K562 (cell line): ENCODE measurements around the gene CSNK1A1. TPM values are rescaled to one million over a fixed set of nuclear protein-coding genes. Genes with fewer than 3 reads are reported as not detected.
A peak's percentile ranks its signal among the peaks of the same experiment; 100 is the strongest.

Experiments used
- CBFA2T2 ChIP-seq: fragments of 450-650 bp; conservative IDR thresholded peaks from 2 replicates; pipeline ENCODE4 v1.6.1; 2017; ENCODE audit warnings: mild to moderate bottlenecking
- EP300 ChIP-seq: IDR thresholded peaks from 2 replicates; pipeline ENCODE4 v1.6.1; 2012; ENCODE audit warnings: low read length, improper control_type of control experiment
- GATAD2B ChIP-seq: fragments of 450-650 bp; IDR thresholded peaks from 2 replicates; pipeline ENCODE4 v1.6.1; 2017; ENCODE audit warnings: mild to moderate bottlenecking, borderline replicate concordance
- POLR3A ChIP-seq: IDR thresholded peaks from 2 replicates; pipeline ENCODE4 v1.6.1; 2011; ENCODE audit warnings: borderline replicate concordance, mild to moderate bottlenecking, moderate library complexity; ENCODE audit not compliant: insufficient read length, insufficient read depth; ENCODE audit errors: extremely low read depth
- PREB ChIP-seq: sonication (generic); formaldehyde crosslinking; IDR thresholded peaks from 2 replicates; pipeline ENCODE4 v1.8.1; 2023; ENCODE audit warnings: mild to moderate bottlenecking, missing genetic modification reagents
- REST ChIP-seq, 2 experiments: fragments of 450-650 bp; formaldehyde crosslinking in 1 of 2; IDR thresholded peaks; 2 replicates each; pipeline versions ENCODE4 v1.4.0 to v1.6.1; 2014 to 2020; ENCODE audit warnings: mild to moderate bottlenecking in 2 of 2, borderline replicate concordance in 1 of 2, low read depth in 1 of 2
- SETDB1 ChIP-seq: IDR thresholded peaks from one replicate; pipeline ENCODE4 v1.6.1; 2012; ENCODE audit warnings: low read length, control low read depth, inconsistent platforms
- SMAD1 ChIP-seq: fragments of 150-350 bp; IDR thresholded peaks from 2 replicates; pipeline ENCODE4 v1.6.1; 2014; ENCODE audit warnings: low read length, low read depth; ENCODE audit not compliant: partially characterized antibody
- TCF15 ChIP-seq: fragments of 250-450 bp; sonication (Bioruptor Pico); IDR thresholded peaks from 2 replicates; pipeline ENCODE4 v1.8.0; 2022; ENCODE audit warnings: moderate library complexity, mild to moderate bottlenecking, inconsistent platforms
- U2AF1 ChIP-seq: fragments of 200-400 bp; formaldehyde crosslinking; optimal IDR thresholded peaks from 2 replicates; pipeline ENCODE3; 2017; ENCODE audit warnings: mild to moderate bottlenecking, low read depth, low read length, moderate library complexity
- VEZF1 ChIP-seq: fragments of 200-800 bp; sonication (Bioruptor generic); IDR thresholded peaks from 2 replicates; pipeline ENCODE4 v1.6.1; 2017; ENCODE audit warnings: missing genetic modification characterization, missing compliant biosample characterization
- ZKSCAN1 ChIP-seq: fragments of 150-350 bp; IDR thresholded peaks from 2 replicates; pipeline ENCODE4 v1.6.1; 2016; ENCODE audit warnings: low read depth, low read length
- ZNF282 ChIP-seq: sonication (generic); formaldehyde crosslinking; IDR thresholded peaks from 2 replicates; pipeline ENCODE4 v1.8.1; 2023; ENCODE audit warnings: missing genetic modification reagents
- ZNF324 ChIP-seq: fragments of 250-450 bp; sonication (Bioruptor Pico); IDR thresholded peaks from 2 replicates; pipeline ENCODE4 v1.4.0; 2020; ENCODE audit warnings: mild to moderate bottlenecking
- ZNF41 ChIP-seq: fragments of 250-450 bp; sonication (Bioruptor Pico); conservative IDR thresholded peaks from 2 replicates; pipeline ENCODE4 v1.4.0; 2020; ENCODE audit warnings: mild to moderate bottlenecking
- ZNF57 ChIP-seq: fragments of 450-650 bp; formaldehyde crosslinking; IDR thresholded peaks from 2 replicates; pipeline ENCODE4 v1.4.0; 2020; ENCODE audit warnings: mild to moderate bottlenecking, moderate library complexity
- ZNF785 ChIP-seq: fragments of 250-450 bp; sonication (Bioruptor Pico); IDR thresholded peaks from 2 replicates; pipeline ENCODE4 v1.4.0; 2020; ENCODE audit warnings: mild to moderate bottlenecking
- polyA plus RNA-seq, 8 experiments: library from polyadenylated mRNA; depleted of rRNA in 4 of 8; stranded (reverse) in 5 of 8; unstranded in 3 of 8; fragments of >200 nt; fragmentation: Nextera tagmentation in 2 of 8; fragmentation: Illumina TruSeq in 1 of 8; extraction: Ambion mirVana in 2 of 8; extraction: Trizol in 1 of 8; gene quantifications; 2 replicates each; pipeline versions ENCODE4 v1.2.1 to v1.2.3, GENCODE V29; 2011 to 2014; ENCODE audit warnings: inconsistent platforms in 1 of 8, missing spikeins in 1 of 8
- total RNA-seq, 7 experiments: library from RNA; depleted of rRNA in 6 of 7; stranded (reverse); fragments of >200 nt in 6 of 7; fragmentation: Illumina TruSeq in 2 of 7; extraction: Trizol in 2 of 7; gene quantifications; 2 replicates each; pipeline versions ENCODE4 v1.2.1 to v1.2.3, GENCODE V29; 2011 to 2021; ENCODE audit warnings: low replicate concordance in 1 of 7

CSNK1A1 gene
- total and polyA plus RNA-seq, 9 of the 15 experiments (the other 6 are each of a cell fraction or from before 2014, with no cell fraction given) = 49.1 to 196 (median 154) TPM

- TF ChIP-seq PREB = no peak
- peak; percentile 97 for TF ChIP-seq CBFA2T2
- TF ChIP-seq REST (IDR thresholded peaks at IDR 0.05; ENCODE audit: borderline replicate concordance) = peak; percentile 40; the same call in 1 of the 2 replicates
- no peak for TF ChIP-seq REST (CRISPR knock-in tag; IDR thresholded peaks at IDR 0.05; ENCODE audit: low read depth)
- TF ChIP-seq U2AF1 = no peak
- no peak for TF ChIP-seq ZNF57
- TF ChIP-seq ZNF41 = no peak
- TF ChIP-seq ZNF785 = no peak
- TF ChIP-seq POLR3A = no peak
- no peak for TF ChIP-seq ZNF324
- no peak for TF ChIP-seq ZNF282 (CRISPR knock-in tag)
- TF ChIP-seq ZKSCAN1 = no peak
- TF ChIP-seq TCF15 (CRISPR knock-in tag) = no peak
- peak; percentile 52 for TF ChIP-seq VEZF1 (CRISPR knock-in tag)
- TF ChIP-seq SMAD1 = no peak
- TF ChIP-seq EP300 = peak; percentile 98
- TF ChIP-seq SETDB1 = no peak
- TF ChIP-seq GATAD2B = no peak; the same call in 1 of the 2 replicates
These were observed 94.4 kb downstream of the CSNK1A1 start (continued) for GRCh38 chr5:149456597-149457392.
